ENCODE measurements around the gene TNRC6B. TPM values are rescaled to one million over a fixed set of nuclear protein-coding genes. Genes with fewer than 3 reads are reported as not detected.
A peak's percentile ranks its signal among the peaks of the same experiment; 100 is the strongest.

Gene TNRC6B
- total RNA-seq, 1 experiment from 2014 or later, result 58.1 TPM

DNA sequence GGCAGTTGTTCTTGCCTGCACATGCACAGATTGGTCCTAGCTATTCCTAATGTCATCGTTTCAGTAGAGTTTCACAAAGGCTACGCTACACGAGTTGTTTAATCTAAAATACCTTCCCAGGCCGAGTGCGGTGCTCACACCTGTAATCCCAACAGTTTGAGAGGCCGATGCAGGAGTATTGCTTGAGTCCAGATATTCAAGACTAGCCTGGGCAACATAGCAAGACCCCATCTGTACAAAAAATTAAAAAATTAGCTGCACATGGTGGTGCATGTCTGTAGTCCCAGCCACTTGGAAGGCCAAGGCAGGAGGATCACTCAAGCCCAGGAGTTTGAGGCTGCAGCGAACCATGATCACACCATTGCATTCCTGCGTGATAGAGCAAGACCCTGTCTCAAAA lies 56.2 kb downstream of the TNRC6B start:
- Histone ChIP-seq H3K23me2 (ENCODE audit: insufficient read length, low read depth, low read length, poor library complexity, severe bottlenecking) (no peaks in the 10 kb centered on the region), H2BK15ac (ENCODE audit: low read depth, low read length) (no peak overlapping the region), H3K4ac (ENCODE audit: low read depth, low read length) (no peak overlapping the region), H3K79me2 (ENCODE audit: insufficient read depth, low read length) (peaks cover 17% of the 10 kb centered on the region; the same call in 1 of the 2 replicates), H3K79me1 (ENCODE audit: insufficient read depth, low read depth, low read length, poor library complexity, severe bottlenecking) (peaks cover 7% of the 10 kb centered on the region), H3K56ac (ENCODE audit: insufficient read length, low read depth, low read length) (no peak overlapping the region), H4K8ac (replicated peaks; ENCODE audit: insufficient read length, low read depth, low read length) (no peak overlapping the region), H3K27me3 (ENCODE audit: insufficient read depth, low read length) (no peaks in the 10 kb centered on the region), H2BK20ac (ENCODE audit: low read depth, low read length, poor library complexity, severe bottlenecking) (no peak overlapping the region), H2BK12ac (ENCODE audit: insufficient read length, low read depth, low read length) (no peak overlapping the region), H3K27ac (ENCODE audit: insufficient read length, low read depth, low read length) (no peak overlapping the region), H3K4me1 (ENCODE audit: insufficient read depth, low read length) (peaks cover 4% of the 10 kb centered on the region; the same call in 1 of the 2 replicates), H3K18ac (ENCODE audit: insufficient read length, low read depth, low read length) (no peak overlapping the region), H4K91ac (ENCODE audit: insufficient read length, low read depth, low read length) (no peak overlapping the region), H3K23ac (ENCODE audit: insufficient read length, low read depth, low read length) (no peak overlapping the region), H2BK5ac (ENCODE audit: insufficient read length, low read length) (no peak overlapping the region), H2BK120ac (ENCODE audit: low read depth, low read length, poor library complexity, severe bottlenecking) (no peak overlapping the region), H4K20me1 (ENCODE audit: control insufficient read depth, insufficient read depth, insufficient read length) (peaks cover 3% of the 10 kb centered on the region), H3K9ac (ENCODE audit: extremely low read depth, insufficient read length, low read length) (no peak overlapping the region), H3K4me2 (ENCODE audit: insufficient read depth, insufficient read length, low read length) (no peak overlapping the region), H3K9me3 (ENCODE audit: control insufficient read depth, low read depth, low read length) (no peaks in the 10 kb centered on the region), H3T11ph (ENCODE audit: low read length) (no peak overlapping the region), H2AK5ac (ENCODE audit: insufficient read length, low read length) (no peak overlapping the region), H3K14ac (ENCODE audit: insufficient read depth, low read length) (no peak overlapping the region), H4K5ac (ENCODE audit: insufficient read length, low read depth, low read length) (no peak overlapping the region), H2AFZ (ENCODE audit: low read length) (no peak overlapping the region)
- Mint-ChIP-seq H3K9me3 (no peaks in the 10 kb centered on the region), H3K36me3 (ENCODE audit: insufficient read depth in 1 of 3, low read depth in 3 of 3) (peaks cover 7 to 34% (median 21%) of the 10 kb centered on the region in 3 experiments; a peak in 6 of 7 replicates), H3K27me3 (ENCODE audit: low read depth) (no peaks in the 10 kb centered on the region), H3K27ac (0 out of 7 replicates have a peak overlapping the region, but pooled peaks of 2 of the 3 experiments have one; percentile 31 to 34), H3K4me1 (peaks cover 38 to 52% of the 10 kb centered on the region in 2 experiments), H3K4me3 (no peak overlapping the region)
- WGBS (ENCODE audit: extremely low coverage, insufficient read length, low lambda C conversion rate), result no CpG with 5 or more reads among the region's 8 CpGs
- no peak for DNase-seq
- TF ChIP-seq, protein P1, sequence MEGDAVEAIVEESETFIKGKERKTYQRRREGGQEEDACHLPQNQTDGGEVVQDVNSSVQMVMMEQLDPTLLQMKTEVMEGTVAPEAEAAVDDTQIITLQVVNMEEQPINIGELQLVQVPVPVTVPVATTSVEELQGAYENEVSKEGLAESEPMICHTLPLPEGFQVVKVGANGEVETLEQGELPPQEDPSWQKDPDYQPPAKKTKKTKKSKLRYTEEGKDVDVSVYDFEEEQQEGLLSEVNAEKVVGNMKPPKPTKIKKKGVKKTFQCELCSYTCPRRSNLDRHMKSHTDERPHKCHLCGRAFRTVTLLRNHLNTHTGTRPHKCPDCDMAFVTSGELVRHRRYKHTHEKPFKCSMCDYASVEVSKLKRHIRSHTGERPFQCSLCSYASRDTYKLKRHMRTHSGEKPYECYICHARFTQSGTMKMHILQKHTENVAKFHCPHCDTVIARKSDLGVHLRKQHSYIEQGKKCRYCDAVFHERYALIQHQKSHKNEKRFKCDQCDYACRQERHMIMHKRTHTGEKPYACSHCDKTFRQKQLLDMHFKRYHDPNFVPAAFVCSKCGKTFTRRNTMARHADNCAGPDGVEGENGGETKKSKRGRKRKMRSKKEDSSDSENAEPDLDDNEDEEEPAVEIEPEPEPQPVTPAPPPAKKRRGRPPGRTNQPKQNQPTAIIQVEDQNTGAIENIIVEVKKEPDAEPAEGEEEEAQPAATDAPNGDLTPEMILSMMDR (conservative IDR thresholded peaks at IDR 0.05), result no peak

Measured in H9 (cell line).